ENCODE data around the gene STX2.
"Not testable (repeated sequence)": the region's sequence is repeated elsewhere in the genome, so short reads cannot be mapped to it uniquely, and the experiment has no call there.

The STX2 gene

DNA sequence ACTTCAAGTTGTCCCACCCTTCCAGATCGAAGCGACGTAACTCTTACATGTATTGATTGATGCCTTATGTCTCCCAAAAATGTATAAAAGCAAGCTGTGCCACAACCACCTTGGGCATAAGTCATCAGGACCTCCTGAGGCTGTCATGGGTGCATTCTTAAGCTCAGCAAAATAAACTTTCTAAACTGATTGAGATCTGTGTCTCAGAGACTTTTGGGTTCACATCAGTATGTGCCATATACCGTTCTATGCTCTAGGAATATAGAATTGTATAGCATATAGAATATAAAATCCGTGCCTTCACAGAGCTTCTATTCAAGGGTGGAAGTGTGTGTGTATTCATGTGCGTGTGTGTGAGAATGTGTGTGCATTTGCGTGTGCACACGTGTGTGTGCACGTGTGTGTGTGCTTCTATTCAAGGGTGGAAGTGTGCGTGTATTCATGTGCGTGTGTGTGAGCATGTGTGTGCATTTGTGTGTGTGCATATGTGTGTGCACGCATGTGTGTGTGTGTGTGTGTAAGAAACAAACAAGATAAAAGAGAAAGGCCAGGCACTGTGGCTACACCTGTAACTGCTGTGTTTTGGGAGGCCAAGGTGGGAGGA lies 11.5 kb upstream of the STX2 start:
- Histone ChIP-seq H3K27ac (ENCODE audit: low read depth, low read length) (no peak overlapping the region), H3K4me2 (ENCODE audit: low read length) (no peak overlapping the region), H3K4me1 (ENCODE audit: control insufficient read depth, low read length) (no peaks in the 10 kb centered on the region), H3K9me2 (replicated peaks; ENCODE audit: control insufficient read depth, low read length) (no peaks in the 10 kb centered on the region), H3K4me3 (ENCODE audit: low read length) (no peak overlapping the region), H3F3A (ENCODE audit: control insufficient read depth, insufficient read depth) (no peaks in the 10 kb centered on the region), H3K27me3 (ENCODE audit: control insufficient read depth, low read length) (0 out of 2 replicates have a peak, but pooled peaks cover 3% of the 10 kb centered on the region), H4K20me1 (ENCODE audit: control insufficient read depth, insufficient read depth, low read depth, low read length) (no peaks in the 10 kb centered on the region), H3K9me3 (ENCODE audit: control insufficient read depth, insufficient read depth, low read length) (no peaks in the 10 kb centered on the region), H3K36me3 (ENCODE audit: control insufficient read depth, low read length) (no peaks in the 10 kb centered on the region), H3K79me2 (ENCODE audit: control insufficient read depth, low read length) (no peaks in the 10 kb centered on the region)
- TF ChIP-seq EZH2phosphoT487 (IDR thresholded peaks at IDR 0.05; ENCODE audit: borderline replicate concordance, low read length), result no peak
- TF ChIP-seq, protein P1, sequence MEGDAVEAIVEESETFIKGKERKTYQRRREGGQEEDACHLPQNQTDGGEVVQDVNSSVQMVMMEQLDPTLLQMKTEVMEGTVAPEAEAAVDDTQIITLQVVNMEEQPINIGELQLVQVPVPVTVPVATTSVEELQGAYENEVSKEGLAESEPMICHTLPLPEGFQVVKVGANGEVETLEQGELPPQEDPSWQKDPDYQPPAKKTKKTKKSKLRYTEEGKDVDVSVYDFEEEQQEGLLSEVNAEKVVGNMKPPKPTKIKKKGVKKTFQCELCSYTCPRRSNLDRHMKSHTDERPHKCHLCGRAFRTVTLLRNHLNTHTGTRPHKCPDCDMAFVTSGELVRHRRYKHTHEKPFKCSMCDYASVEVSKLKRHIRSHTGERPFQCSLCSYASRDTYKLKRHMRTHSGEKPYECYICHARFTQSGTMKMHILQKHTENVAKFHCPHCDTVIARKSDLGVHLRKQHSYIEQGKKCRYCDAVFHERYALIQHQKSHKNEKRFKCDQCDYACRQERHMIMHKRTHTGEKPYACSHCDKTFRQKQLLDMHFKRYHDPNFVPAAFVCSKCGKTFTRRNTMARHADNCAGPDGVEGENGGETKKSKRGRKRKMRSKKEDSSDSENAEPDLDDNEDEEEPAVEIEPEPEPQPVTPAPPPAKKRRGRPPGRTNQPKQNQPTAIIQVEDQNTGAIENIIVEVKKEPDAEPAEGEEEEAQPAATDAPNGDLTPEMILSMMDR (IDR thresholded peaks at IDR 0.05; ENCODE audit: low read depth, low read length, poor library complexity, severe bottlenecking), result no peak

DNA sequence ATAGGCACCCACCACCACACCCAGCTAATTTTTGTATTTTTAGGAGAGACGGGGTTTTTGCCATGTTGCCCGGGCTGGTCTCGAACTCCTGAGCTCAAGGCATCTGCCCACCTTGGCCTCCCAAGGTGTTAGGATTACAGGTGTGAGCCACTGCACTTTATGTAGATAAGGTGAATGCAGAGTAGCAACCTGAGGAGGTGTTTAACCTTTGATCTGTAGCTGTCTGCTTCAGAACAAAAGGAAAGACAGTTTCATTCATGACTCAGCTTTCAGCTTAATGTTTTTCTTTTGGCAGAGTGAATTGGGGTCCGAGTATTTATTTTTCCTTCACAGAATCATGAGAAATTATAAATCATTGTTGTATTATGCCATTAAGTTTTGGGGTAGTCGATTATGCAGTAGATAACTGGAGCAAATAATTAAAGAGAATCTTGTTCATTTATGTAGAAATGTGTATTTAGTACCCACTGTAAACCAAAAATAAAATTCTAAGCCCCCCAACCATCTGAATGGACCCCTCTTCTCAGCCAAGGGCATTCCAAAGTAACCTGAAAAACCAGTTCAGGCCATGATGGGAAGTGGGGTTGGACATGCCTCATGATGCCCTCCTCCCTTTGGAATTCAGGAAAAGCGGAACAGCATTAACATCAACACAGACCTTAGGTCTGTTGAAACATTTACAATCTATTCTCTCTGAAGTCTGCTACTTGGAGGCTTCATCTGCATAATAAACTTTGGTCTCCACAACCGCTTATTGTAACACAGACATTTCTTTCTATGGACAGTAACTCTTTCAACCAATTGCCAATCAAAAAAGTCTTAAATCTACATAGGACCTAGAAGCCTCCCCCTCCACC lies 10.7 kb upstream of the STX2 start:
- Histone ChIP-seq H3K27ac (ENCODE audit: low read depth, low read length) (no peak overlapping the region), H3K27me3 (ENCODE audit: control insufficient read depth, low read length) (0 out of 2 replicates have a peak, but pooled peaks cover 3% of the 10 kb centered on the region), H3F3A (ENCODE audit: control insufficient read depth, insufficient read depth) (no peaks in the 10 kb centered on the region), H3K9me3 (ENCODE audit: control insufficient read depth, insufficient read depth, low read length) (no peaks in the 10 kb centered on the region), H3K79me2 (ENCODE audit: control insufficient read depth, low read length) (no peaks in the 10 kb centered on the region), H3K9me2 (replicated peaks; ENCODE audit: control insufficient read depth, low read length) (no peaks in the 10 kb centered on the region), H3K4me2 (ENCODE audit: low read length) (no peak overlapping the region), H3K4me3 (ENCODE audit: low read length) (no peak overlapping the region), H3K4me1 (ENCODE audit: control insufficient read depth, low read length) (no peaks in the 10 kb centered on the region), H3K36me3 (ENCODE audit: control insufficient read depth, low read length) (no peaks in the 10 kb centered on the region), H4K20me1 (ENCODE audit: control insufficient read depth, insufficient read depth, low read depth, low read length) (no peaks in the 10 kb centered on the region)
- TF ChIP-seq, protein P1 (IDR thresholded peaks at IDR 0.05; ENCODE audit: low read depth, low read length, poor library complexity, severe bottlenecking), result no peak
- TF ChIP-seq EZH2phosphoT487 (IDR thresholded peaks at IDR 0.05; ENCODE audit: borderline replicate concordance, low read length), result no peak

DNA sequence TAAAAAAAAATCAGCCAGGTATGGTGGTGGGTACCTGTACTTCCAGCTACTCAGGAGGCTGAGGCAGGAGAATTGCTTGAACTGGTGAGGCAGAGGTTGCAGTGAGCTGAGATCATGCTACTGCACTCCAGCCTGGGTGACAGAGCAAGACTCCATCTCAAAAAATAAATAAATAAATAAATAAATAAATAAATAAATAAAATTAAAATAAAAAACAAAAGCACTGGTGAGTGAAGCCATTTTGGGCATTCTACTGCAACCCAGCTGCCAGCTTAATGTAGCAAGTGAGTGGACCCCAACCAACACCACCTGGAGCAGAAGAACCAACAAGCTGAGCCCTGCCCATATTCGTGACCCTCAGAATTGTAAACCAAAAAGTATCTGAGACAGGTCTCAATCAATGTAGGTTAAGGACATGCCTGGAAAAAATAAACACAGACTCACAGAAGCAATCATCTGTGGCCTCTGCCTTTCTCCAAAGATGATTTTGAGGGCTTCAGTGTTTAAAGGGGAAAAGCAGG lies 9.8 kb upstream of the STX2 start:
- not testable (repeated sequence) for H3K4me3 ChIP-seq (ENCODE audit: low read length); H3F3A ChIP-seq (ENCODE audit: control insufficient read depth, insufficient read depth); H3K36me3 ChIP-seq (ENCODE audit: control insufficient read depth, low read length); H3K9me3 ChIP-seq (ENCODE audit: control insufficient read depth, insufficient read depth, low read length); H3K27me3 ChIP-seq (ENCODE audit: control insufficient read depth, low read length); H3K27ac ChIP-seq (ENCODE audit: low read depth, low read length); H4K20me1 ChIP-seq (ENCODE audit: control insufficient read depth, insufficient read depth, low read depth, low read length); H3K4me2 ChIP-seq (ENCODE audit: low read length); H3K9me2 ChIP-seq (replicated peaks; ENCODE audit: control insufficient read depth, low read length); H3K4me1 ChIP-seq (ENCODE audit: control insufficient read depth, low read length); H3K79me2 ChIP-seq (ENCODE audit: control insufficient read depth, low read length)

DNA sequence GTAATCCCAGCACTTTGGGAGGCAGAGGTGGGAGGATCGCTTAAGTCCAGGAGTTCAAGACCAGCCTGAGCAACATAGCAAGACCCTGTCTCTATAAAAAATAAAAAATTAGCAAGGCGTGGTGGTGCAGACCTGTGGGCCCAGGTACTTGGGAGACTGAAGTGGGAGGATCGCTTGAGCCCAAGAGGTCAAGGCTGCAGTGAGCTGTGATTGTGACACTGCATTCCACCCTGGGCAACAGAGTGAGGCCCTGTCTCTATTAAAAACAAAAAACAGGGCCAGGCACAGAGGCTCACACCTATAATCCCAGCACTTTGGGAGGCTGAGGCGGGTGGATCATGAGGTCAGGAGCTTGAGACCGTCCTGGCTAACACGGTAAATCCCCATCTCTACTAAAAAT lies 9.1 kb upstream of the STX2 start:
- not testable (repeated sequence) for H3K4me3 ChIP-seq (ENCODE audit: low read length); H3K27me3 ChIP-seq (ENCODE audit: control insufficient read depth, low read length); H3K4me1 ChIP-seq (ENCODE audit: control insufficient read depth, low read length); H3K4me2 ChIP-seq (ENCODE audit: low read length); H3K9me3 ChIP-seq (ENCODE audit: control insufficient read depth, insufficient read depth, low read length); H3K36me3 ChIP-seq (ENCODE audit: control insufficient read depth, low read length); H3F3A ChIP-seq (ENCODE audit: control insufficient read depth, insufficient read depth); H4K20me1 ChIP-seq (ENCODE audit: control insufficient read depth, insufficient read depth, low read depth, low read length); H3K27ac ChIP-seq (ENCODE audit: low read depth, low read length); H3K79me2 ChIP-seq (ENCODE audit: control insufficient read depth, low read length); H3K9me2 ChIP-seq (replicated peaks; ENCODE audit: control insufficient read depth, low read length)

Measured in DOHH2 (cell line).